ENCODE data around the gene TRPM3.
"Not testable (repeated sequence)": the region's sequence is repeated elsewhere in the genome, so short reads cannot be mapped to it uniquely, and the experiment has no call there.

Gene TRPM3

GRCh38 chr9:70656281-70656680, 465.1 kb downstream of the TRPM3 start:
- ATAC-seq (no peak), DNase-seq (no peak)

GRCh38 chr9:70654144-70654543, 467.3 kb downstream of the TRPM3 start:
- ATAC-seq = no peak
- no peak for DNase-seq

GRCh38 chr9:70644627-70645026, 476.8 kb downstream of the TRPM3 start:
- not testable (repeated sequence) for ATAC-seq, DNase-seq

GRCh38 chr9:70642341-70642740, 479.1 kb downstream of the TRPM3 start:
- no peak for ATAC-seq
- DNase-seq = no peak

GRCh38 chr9:70641631-70642030, 479.8 kb downstream of the TRPM3 start:
- no peak for DNase-seq

DNA sequence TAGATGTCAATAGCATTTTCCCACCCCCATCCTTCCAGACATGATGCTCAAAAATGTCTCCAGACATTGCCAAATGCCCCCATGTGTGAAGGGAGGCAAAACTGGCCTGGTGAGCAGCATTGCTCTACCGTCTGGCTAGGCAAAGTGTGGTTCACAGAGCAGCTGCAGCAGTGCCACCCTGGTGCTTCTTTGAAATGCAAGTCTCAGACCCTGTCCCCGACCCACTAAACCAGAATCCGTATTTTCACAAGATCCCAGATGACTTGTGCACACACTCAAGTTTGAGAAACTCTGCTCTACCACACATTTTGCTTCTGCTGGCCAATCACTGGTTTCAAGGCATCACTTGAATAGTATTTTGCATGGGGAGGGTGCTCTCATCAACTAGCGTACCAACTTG, 480.4 kb downstream of the TRPM3 start:
- ATAC-seq (no peak), DNase-seq (no peak)

More at GRCh38 chr9:70641631-70642030, 479.8 kb downstream of the TRPM3 start:
- no peak for ATAC-seq

DNA sequence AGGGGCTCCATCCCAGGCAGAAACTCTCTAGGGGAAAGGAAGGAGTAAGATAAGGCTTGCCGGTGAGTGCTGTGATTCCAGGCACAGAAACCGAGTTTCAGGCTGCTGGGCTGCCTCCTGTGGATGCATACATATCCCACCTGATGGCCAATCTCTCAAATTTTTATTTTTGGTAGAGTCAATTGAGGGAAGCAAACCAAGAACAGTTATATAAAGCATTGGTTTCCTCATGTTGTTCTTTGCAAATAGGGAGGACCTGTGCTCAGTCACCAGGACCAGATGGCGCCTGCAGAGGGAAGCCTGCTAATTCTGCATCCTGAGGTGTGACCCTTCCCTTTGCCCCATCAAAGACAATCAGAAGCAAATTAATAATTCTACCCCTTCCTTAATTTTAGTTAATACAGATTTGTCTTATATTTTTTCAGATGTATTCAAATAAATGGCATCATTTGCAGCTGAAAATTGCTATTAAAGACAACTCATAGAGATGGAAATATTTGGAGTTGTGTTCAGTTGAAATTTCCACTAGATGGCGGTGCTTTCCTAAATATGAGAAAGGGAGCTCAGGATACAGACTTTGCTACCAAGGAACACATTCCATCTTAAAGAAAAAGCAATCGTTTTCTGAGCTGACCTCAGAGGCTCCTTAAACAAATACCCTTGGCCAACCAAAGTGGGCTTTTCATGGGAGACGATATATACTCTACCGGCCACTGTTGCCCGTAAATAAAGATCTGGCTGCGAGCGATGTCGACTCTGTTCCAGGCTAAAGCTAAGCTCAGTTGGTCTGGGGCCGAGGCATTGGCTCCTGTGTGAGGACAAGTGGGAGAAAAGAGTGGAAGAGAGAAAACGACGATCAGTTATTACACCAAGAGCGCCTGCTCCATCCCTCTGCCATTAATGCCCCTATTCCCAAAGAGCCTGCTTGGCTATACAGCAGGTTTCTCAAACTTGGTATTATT, 481.3 kb downstream of the TRPM3 start:
- no peak for DNase-seq

GRCh38 chr9:70635790-70636189, 485.6 kb downstream of the TRPM3 start:
- DNase-seq (no peak), ATAC-seq (no peak)

More for the DNA sequence above, 481.3 kb downstream of the TRPM3 start:
- no peak for ATAC-seq

DNA sequence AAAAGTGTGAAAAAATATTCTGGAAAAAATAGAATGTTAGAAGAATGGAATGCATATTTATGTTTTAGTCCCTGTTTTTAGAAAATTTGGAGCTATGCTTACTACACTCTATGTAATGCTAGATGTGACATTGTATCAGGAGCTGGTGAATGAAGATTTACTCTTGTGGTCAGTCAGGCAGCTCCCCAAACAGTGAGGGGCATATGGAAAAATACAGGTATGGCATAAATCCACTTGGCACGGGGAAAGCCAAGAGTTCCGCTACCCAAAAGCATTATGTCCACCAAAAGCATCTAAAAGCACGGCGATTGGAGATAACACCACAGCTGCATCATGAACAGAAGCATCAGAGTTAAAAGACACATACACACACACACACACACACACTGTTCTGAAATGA, 486.7 kb downstream of the TRPM3 start:
- ATAC-seq (no peak), DNase-seq (no peak)

- no peak for DNase-seq
- ATAC-seq = no peak
These were observed 490.4 kb downstream of the TRPM3 start for GRCh38 chr9:70630971-70631370.

GRCh38 chr9:70629080-70629685, 492.2 kb downstream of the TRPM3 start:
- ATAC-seq, DNase-seq: not testable (repeated sequence)

DNA sequence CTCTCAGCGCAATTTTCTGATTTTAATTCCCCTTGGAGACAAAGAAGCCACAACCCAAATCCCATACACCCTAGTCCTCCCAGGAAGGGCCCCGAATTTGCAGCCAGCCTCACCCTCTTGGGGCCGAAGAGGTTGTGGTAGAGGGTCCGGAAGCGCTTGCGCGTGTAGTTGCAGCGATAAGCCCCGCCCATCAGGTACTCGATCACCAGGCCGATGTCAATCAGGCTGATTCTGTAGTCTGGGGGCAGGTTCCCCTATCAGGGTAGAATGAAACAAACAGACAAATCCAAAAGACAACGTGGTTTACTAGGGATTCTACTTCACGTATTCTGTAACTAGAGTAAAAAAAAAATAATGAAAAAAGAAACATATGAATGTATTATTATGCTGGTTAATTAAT, 496.3 kb downstream of the TRPM3 start:
- DNase-seq (no peak), ATAC-seq (no peak)

DNA sequence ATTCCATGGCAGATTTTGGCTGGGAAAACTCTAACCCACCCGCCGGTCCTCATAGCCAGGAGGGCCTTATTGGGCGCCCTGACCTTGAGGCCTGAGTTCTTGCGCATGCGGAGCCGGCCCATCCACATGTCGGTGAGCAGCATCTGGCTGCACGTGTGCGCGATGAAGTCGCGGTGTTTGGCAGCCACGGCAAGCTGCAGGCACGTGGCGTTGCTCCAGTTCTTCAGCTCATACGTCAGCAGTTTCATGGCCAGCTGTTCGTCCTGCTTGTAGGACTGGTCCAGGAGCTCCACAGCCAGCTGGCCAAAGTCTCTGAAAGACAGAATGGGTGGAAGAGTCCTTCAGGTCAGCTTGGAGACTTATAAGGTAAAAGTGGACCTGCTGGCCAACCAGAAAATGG, 502.6 kb downstream of the TRPM3 start:
- no peak for DNase-seq
- no peak for ATAC-seq

GRCh38 chr9:70617033-70617828, 504.2 kb downstream of the TRPM3 start:
- DNase-seq = no peak
- ATAC-seq = no peak

- no peak for DNase-seq
- ATAC-seq = no peak
These were observed 505.0 kb downstream of the TRPM3 start for GRCh38 chr9:70616228-70616990.

DNA sequence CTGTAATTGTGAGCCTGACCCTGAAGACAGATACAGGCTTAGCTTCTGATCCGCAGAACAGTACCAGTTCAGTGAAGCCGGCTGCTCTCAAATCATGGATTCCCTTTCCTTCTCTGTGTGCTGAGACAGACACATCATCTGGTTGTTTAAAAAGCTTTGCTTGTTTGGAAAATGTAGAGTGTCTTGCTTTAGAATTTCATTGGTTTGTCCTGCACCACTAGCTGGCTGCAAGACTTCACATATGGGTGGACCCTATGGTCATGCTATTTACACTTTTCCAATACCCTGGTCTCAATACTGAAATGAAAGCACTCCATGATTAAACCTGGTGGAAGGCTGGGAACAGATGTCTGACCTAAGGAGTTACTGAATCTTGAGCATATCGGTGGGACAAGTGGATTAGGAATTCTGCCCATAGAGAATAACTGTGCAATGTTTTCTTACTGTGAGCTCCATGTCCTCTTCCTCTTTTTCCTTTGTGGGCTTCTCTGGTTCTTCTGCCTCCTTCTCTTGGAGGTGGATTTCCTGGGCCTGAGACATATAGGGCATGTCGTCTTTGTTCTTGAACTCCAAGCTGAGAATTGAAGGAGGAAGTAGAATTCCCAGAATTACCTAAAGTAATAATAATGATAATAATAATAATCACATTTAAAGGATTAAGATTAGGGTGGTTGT, 505.8 kb downstream of the TRPM3 start:
- no peak for DNase-seq
- no peak for ATAC-seq

DNA sequence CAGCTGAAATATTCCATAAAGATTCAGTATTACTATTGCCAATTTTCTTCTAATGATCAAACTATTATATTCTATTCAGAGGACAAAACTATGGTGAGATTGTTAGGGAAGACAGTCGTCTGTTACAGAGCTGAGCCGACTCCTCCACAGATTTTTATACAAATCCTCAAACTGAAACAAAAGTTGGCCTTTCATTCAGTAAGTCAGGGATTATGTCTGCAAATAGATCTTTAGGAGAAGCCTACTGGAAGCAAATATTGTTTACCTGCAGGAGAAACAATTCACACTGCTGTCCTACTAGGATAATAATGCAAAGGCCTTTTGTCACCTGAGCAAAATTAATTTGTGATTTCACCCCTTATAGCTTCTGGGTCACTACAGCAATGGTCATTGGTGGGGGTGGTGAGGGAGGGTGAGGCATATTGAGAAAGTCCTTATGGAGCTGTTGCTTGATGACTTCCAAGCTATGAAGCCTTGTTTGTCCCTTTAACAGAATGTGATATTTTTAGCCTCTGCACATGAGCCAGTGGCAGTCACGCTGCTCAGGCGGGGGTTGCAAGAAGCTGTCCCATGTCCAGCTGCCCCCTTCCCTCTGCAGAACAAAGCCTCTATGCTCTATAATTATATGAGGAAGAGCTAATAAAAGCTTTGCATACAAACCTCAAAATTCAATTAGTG, 506.5 kb downstream of the TRPM3 start:
- DNase-seq (no peak), ATAC-seq (no peak)

GRCh38 chr9:70613024-70613768, 508.2 kb downstream of the TRPM3 start:
- ATAC-seq (no peak), DNase-seq (no peak)

DNA sequence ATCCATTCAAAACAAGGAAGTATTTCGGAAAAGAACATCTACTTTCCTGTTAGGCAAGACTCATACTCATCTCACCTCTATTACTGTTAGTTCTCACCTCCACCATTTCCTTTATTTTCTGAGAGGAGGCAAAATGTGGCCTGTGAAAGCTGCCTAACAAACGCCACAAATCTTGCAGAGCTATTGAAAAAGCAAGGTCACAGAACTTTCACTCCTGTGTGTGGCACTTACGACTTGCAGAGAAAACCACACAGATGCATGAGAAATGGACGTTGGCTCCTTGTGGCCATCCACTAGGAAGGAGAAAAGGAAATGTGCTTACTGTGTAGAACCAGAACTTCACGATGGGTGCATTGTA, 511.2 kb downstream of the TRPM3 start:
- ATAC-seq = no peak

More for the DNA sequence above, 511.2 kb downstream of the TRPM3 start:
- DNase-seq = no peak
